ENCODE data around the gene GLRX3. TPM values are rescaled to one million over a fixed set of nuclear protein-coding genes. Genes with fewer than 3 reads are reported as not detected.
A peak's percentile ranks its signal among the peaks of the same experiment; 100 is the strongest.
"Not testable (repeated sequence)": the region's sequence is repeated elsewhere in the genome, so short reads cannot be mapped to it uniquely, and the experiment has no call there.

Gene GLRX3
- total RNA-seq, 4 donors from 2014 or later, result 41.0 to 68.0 (median 50.1) TPM

- Histone ChIP-seq H3K27me3 (no peaks in the 10 kb centered on the region), H3K4me1 (no peaks in the 10 kb centered on the region), H3K36me3 (no peaks in the 10 kb centered on the region), H3K9me3 (no peaks in the 10 kb centered on the region), H3K27ac (no peak overlapping the region), H3K4me3 (no peak overlapping the region)
- ATAC-seq (no peak), DNase-seq (no peak)
- TF ChIP-seq POLR2A (IDR thresholded peaks at IDR 0.05) (no peak), CTCF (IDR thresholded peaks at IDR 0.05 in 4 of 5, conservative IDR thresholded peaks at IDR 0.05 in 1 of 5) (no peak)
- intact Hi-C loops (cut with DNase I; ENCODE audit: low total_unique reads) (no loop called here), in situ Hi-C loops (cut with MboI; ENCODE audit: low sequenced_read_pairs in 4 of 4) (loop anchor here in 2 of 4 donors (25.0 kb wide), 1 partner anchor 1691 kb away; no protein-coding TSS in a partner anchor)
Observed at GRCh38 chr10:130196511-130197487, 60.6 kb downstream of the GLRX3 start.

GRCh38 chr10:130198651-130199050 lies 62.5 kb downstream of the GLRX3 start:
- no peaks in the 10 kb centered on the region for H3K36me3 ChIP-seq
- H3K27me3 ChIP-seq, result no peaks in the 10 kb centered on the region
- DNase-seq (no peak), ATAC-seq (no peak)
- in situ Hi-C loops (cut with MboI; ENCODE audit: low sequenced_read_pairs in 4 of 4) (loop anchor here in 2 of 4 donors (25.0 kb wide), 1 partner anchor 1689 kb away; no protein-coding TSS in a partner anchor), intact Hi-C loops (cut with DNase I; ENCODE audit: low total_unique reads) (no loop called here)
- no peaks in the 10 kb centered on the region for H3K9me3 ChIP-seq
- no peaks in the 10 kb centered on the region for H3K4me1 ChIP-seq
- TF ChIP-seq POLR2A (IDR thresholded peaks at IDR 0.05) (no peak), CTCF (IDR thresholded peaks at IDR 0.05 in 4 of 5, conservative IDR thresholded peaks at IDR 0.05 in 1 of 5) (no peak)
- no peak overlapping the region for H3K4me3 ChIP-seq
- H3K27ac ChIP-seq, result no peak overlapping the region

- ATAC-seq (no peak), DNase-seq (no peak)
- no peaks in the 10 kb centered on the region for H3K27me3 ChIP-seq
- no peaks in the 10 kb centered on the region for H3K36me3 ChIP-seq
- H3K4me1 ChIP-seq, result no peaks in the 10 kb centered on the region
- in situ Hi-C loops (cut with MboI; ENCODE audit: low sequenced_read_pairs in 4 of 4) (no loop called here), intact Hi-C loops (cut with DNase I; ENCODE audit: low total_unique reads) (no loop called here)
- H3K9me3 ChIP-seq, result no peaks in the 10 kb centered on the region
- no peak overlapping the region for H3K4me3 ChIP-seq
- no peak overlapping the region for H3K27ac ChIP-seq
- TF ChIP-seq POLR2A (IDR thresholded peaks at IDR 0.05) (no peak), CTCF (IDR thresholded peaks at IDR 0.05 in 4 of 5, conservative IDR thresholded peaks at IDR 0.05 in 1 of 5) (no peak)
Observed at GRCh38 chr10:130200179-130201042, 64.2 kb downstream of the GLRX3 start.

- Histone ChIP-seq H3K4me3 (no peak overlapping the region), H3K36me3 (no peaks in the 10 kb centered on the region), H3K27ac (no peak overlapping the region), H3K9me3 (no peaks in the 10 kb centered on the region), H3K4me1 (no peaks in the 10 kb centered on the region), H3K27me3 (no peaks in the 10 kb centered on the region)
- DNase-seq (no peak), ATAC-seq (peak in 1 of 2 donors; percentile 17)
- intact Hi-C loops (cut with DNase I; ENCODE audit: low total_unique reads) (no loop called here), in situ Hi-C loops (cut with MboI; ENCODE audit: low sequenced_read_pairs in 4 of 4) (no loop called here)
- TF ChIP-seq POLR2A (IDR thresholded peaks at IDR 0.05) (no peak), CTCF (IDR thresholded peaks at IDR 0.05 in 4 of 5, conservative IDR thresholded peaks at IDR 0.05 in 1 of 5) (no peak)
Observed at GRCh38 chr10:130201043-130201380, 64.8 kb downstream of the GLRX3 start.

- H3K4me1 ChIP-seq; intact Hi-C loops (cut with DNase I; ENCODE audit: low total_unique reads); H3K9me3 ChIP-seq; H3K36me3 ChIP-seq; DNase-seq; in situ Hi-C loops (cut with MboI; ENCODE audit: low sequenced_read_pairs in 4 of 4); H3K27ac ChIP-seq; ATAC-seq; H3K27me3 ChIP-seq; H3K4me3 ChIP-seq: not testable (repeated sequence)
Observed at GRCh38 chr10:130202150-130202549, 66.0 kb downstream of the GLRX3 start.

Data from gastrocnemius medialis (tissue), 4 donors.